Purkinje cell (primary cell): ENCODE data around the gene GABRA4. TPM values are rescaled to one million over a fixed set of nuclear protein-coding genes. Genes with fewer than 3 reads are reported as not detected.

ENCODE experiments used
- polyA plus RNA-seq: library from polyadenylated mRNA; unstranded; fragments of >200 nt; fragmentation: Nextera tagmentation; gene quantifications from 2 replicates; pipeline ENCODE4 v1.2.1, GENCODE V29; 2014

The GABRA4 gene
- 0.81 and 15.9 TPM in 2 replicates for polyA plus RNA-seq

DNA sequence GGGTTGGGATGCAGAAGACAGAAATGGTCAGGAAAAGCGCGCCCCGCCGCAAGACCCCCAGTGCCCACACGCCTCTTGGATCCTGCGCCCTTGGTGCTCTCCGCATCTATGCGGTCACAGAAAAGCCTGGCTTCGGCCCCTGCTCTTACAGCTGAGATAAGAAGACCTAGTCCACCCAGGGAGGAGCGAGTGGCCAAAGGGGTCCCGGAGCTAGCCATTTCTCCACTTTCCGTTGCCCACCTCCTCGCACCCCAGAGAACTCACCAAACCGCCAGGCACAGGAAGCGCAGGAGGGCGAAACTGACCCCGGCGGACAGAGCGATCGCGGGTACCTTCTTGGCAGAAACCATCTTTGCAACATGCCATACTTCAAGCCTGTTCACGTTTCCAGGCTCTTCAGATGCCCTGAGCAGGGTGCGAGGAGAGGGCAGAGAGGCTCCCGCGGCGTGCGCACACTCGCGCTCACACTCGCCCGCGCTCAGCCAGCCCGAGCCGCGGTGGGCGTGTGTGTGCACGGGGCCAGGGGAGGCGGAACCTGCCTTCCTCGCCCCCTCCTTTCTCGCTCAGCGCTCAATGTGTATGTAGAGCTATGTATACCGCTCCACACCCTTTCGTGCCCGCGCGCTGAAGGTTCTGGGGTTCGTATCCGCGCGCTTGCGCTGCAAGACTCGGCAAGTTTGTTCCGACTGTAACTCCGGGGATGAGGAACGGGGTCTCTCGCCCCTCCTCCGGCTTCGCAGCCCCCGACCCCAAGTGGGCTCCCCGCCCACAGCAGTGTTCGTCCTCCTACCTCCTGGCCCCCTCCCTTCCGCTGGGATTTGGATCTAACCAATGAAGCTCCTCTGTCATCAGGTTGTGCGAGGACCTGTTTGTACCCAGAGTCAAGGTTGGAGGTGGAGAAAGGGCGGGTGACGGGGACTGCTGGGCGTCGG is at the start of gene GABRA4:
Gene GABRA4 (minus strand): TSS at position 507 of the 932 bp plus-strand sequence. CDS start 157 bp downstream, at position 350.

DNA sequence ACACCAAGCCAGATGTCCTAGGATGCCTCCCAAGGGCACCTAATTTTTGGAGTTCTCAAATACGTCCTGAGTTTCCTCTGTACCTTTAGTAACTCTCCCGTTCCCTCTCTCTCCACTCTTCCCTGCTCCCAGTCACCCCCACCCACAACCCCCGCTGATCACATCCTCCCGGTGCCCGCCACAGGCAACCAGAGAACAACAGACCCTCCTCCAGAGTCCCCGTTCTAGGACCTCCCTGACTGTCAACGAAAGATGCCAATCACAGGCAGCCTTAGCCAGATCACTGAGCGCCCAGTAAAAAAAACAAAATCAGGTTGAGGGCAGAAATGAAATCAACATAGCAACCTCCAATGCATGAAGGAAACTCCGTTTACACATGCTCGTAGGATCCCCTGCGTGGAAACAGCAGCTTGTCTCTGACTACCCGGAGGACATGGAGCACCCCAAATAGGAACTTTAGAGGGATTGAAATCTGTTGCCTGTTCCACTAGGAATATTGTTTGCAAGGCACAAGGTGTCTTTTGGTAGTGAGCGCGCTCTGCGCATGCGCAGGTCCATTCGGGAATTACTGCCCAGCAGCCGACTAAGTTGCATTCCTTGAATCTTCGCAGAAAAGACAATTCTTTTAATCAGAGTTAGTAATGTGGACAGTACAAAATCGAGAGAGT is 37.8 kb upstream of the GABRA4 start, which contains the start of gene GABRB1:
Gene GABRB1 (plus strand): TSS at position 557 of the 668 bp plus-strand sequence.

DNA sequence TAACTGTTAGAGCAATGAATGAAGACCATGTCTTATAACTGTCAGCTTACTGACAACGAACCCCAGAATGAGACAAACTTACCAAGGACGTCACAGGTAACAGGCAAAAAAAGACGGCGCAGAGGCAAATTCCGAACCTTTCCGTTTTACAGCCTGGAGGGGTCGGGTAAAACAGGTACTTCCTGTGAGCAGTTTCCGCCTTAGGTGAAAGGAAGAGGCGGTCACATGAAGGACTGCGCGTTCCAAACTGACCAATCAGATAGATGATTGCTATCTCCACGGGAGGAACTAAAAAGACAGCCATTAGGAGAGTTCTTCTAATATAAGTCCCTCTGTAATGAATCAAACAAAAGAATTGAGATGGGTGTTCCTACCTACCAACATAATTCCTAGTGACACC is 84.3 kb downstream of the GABRA4 start, which contains the start of gene COX7B2:
Gene COX7B2 (minus strand): TSS at position 168 of the 400 bp plus-strand sequence. CDS start 174,053 bp downstream, outside the sequence.

Other genes starting within 250 kb of the GABRA4 start
- gene COX7B2, start 84.3 kb downstream of the GABRA4 start, polyA plus RNA-seq, result not detected in 2 replicates
- gene GABRB1, start 38.0 kb upstream of the GABRA4 start, polyA plus RNA-seq, result 13.9 and 31.8 TPM in 2 replicates